Measurements from ENCODE around the gene STX3. TPM values are rescaled to one million over a fixed set of nuclear protein-coding genes. Genes with fewer than 3 reads are reported as not detected.

STX3 gene
- total and polyA plus RNA-seq, 2 of the 4 experiments (the other 2 are of a cell fraction): 5.0 to 5.4 TPM

- Histone ChIP-seq H3K23ac (ENCODE audit: low read depth, low read length) (no peak overlapping the region; the same call in 1 of the 2 replicates), H4K20me1 (ENCODE audit: insufficient read depth, low read length) (peaks cover 25% of the 10 kb centered on the region; the same call in 1 of the 2 replicates)
- POLR2A ChIA-PET (ENCODE audit: unreplicated experiment): no interaction called here
Observed at GRCh38 chr11:59769828-59770227, 14.7 kb downstream of the STX3 start.

More at GRCh38 chr11:59769828-59770227, 14.7 kb downstream of the STX3 start:
- Histone ChIP-seq H2BK15ac (ENCODE audit: low read depth, low read length) (no peak overlapping the region), H3K27ac (ENCODE audit: insufficient read depth, low read length) (no peak overlapping the region), H3K9me3 (ENCODE audit: control insufficient read depth, insufficient read depth, low read length) (no peaks in the 10 kb centered on the region), H3K4me2 (ENCODE audit: low read depth, low read length) (no peak overlapping the region), H3K79me1 (ENCODE audit: low read depth in 1 of 2, low read length in 2 of 2) (peaks cover 31 to 32% of the 10 kb centered on the region in 2 experiments), H2AFZ (replicated peaks; ENCODE audit: low read length, poor library complexity) (no peak overlapping the region), H2BK5ac (ENCODE audit: low read depth, low read length, poor library complexity, severe bottlenecking) (peak overlapping the region; percentile 90), H3K4ac (ENCODE audit: low read depth, low read length) (no peak overlapping the region), H3K9me1 (ENCODE audit: insufficient read depth, low read length) (0 out of 2 replicates have a peak, but pooled peaks cover 3% of the 10 kb centered on the region), H3K36me3 (ENCODE audit: control insufficient read depth, insufficient read depth, low read length) (no peaks in the 10 kb centered on the region), H2AK5ac (ENCODE audit: low read depth, low read length) (no peak overlapping the region), H2BK120ac (ENCODE audit: low read depth, low read length) (no peak overlapping the region), H4K91ac (ENCODE audit: insufficient read depth, low read depth, low read length) (no peak overlapping the region), H3K14ac (replicated peaks; ENCODE audit: low read depth, low read length) (no peak overlapping the region), H3K18ac (ENCODE audit: low read depth, low read length) (no peak overlapping the region), H3K27me3 (ENCODE audit: control insufficient read depth, insufficient read depth, low read length) (no peaks in the 10 kb centered on the region), H3K9ac (ENCODE audit: low read depth, low read length) (no peak overlapping the region), H3K56ac (ENCODE audit: extremely low read depth, insufficient read depth, low read length) (no peak overlapping the region), H4K5ac (ENCODE audit: low read depth, low read length) (no peak overlapping the region), H3K4me1 (ENCODE audit: control insufficient read depth, insufficient read depth, low read length) (no peaks in the 10 kb centered on the region), H3K4me3 (ENCODE audit: insufficient read depth, low read depth, low read length) (no peak overlapping the region), H2AK9ac (replicated peaks; ENCODE audit: low read depth, low read length, poor library complexity) (no peak overlapping the region), H4K8ac (ENCODE audit: low read depth in 2 of 2, low read length in 2 of 2) (no peak overlapping the region), H2BK20ac (ENCODE audit: low read depth, low read length) (no peak overlapping the region)
- CTCF ChIA-PET: interaction anchor here (0.6 kb wide), 1 partner anchor 16 kb away, joined by 15 read pairs; no protein-coding TSS in a partner anchor
- BruUV-seq (replicated peaks): no TSS peak
- DNase-seq (no peak), ATAC-seq (ENCODE audit: low read depth) (no peak)
- intact Hi-C loops (cut with micrococcal nuclease): no loop called here
- dilution Hi-C loops (cut with HindIII; ENCODE audit: low sequenced_read_pairs, unreplicated experiment): no loop called here
- in situ Hi-C loops (cut with MboI; ENCODE audit: low sequenced_read_pairs): no loop called here
- TF ChIP-seq BHLHE40 (IDR thresholded peaks at IDR 0.05; ENCODE audit: low read depth, low read length) (no peak), RCOR1 (IDR thresholded peaks at IDR 0.05; ENCODE audit: insufficient replicate concordance, low read length) (no peak), CTCF (conservative IDR thresholded peaks at IDR 0.05; ENCODE audit: low read depth, low read length) (no peak), CEBPB (IDR thresholded peaks at IDR 0.05; ENCODE audit: low read depth, low read length) (no peak), RAD21 (IDR thresholded peaks at IDR 0.05; ENCODE audit: low read length) (no peak), CHD1 (IDR thresholded peaks at IDR 0.05; ENCODE audit: low read depth, low read length) (no peak), MXI1 (IDR thresholded peaks at IDR 0.05; ENCODE audit: borderline replicate concordance, low read depth, low read length) (no peak), POLR2A (IDR thresholded peaks at IDR 0.05; ENCODE audit: low read depth, low read length) (no peak), RFX5 (IDR thresholded peaks at IDR 0.05; ENCODE audit: low read depth, low read length) (no peak), ELK1 (IDR thresholded peaks at IDR 0.05; ENCODE audit: borderline replicate concordance, low read depth, low read length) (no peak)
- TF ChIP-seq, protein P1, sequence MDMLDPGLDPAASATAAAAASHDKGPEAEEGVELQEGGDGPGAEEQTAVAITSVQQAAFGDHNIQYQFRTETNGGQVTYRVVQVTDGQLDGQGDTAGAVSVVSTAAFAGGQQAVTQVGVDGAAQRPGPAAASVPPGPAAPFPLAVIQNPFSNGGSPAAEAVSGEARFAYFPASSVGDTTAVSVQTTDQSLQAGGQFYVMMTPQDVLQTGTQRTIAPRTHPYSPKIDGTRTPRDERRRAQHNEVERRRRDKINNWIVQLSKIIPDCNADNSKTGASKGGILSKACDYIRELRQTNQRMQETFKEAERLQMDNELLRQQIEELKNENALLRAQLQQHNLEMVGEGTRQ (IDR thresholded peaks at IDR 0.05; ENCODE audit: low read depth, low read length): no peak
- 93 to 100% methylated on average over 1 to 3 of the region's 4 CpGs for WGBS, 2 experiments (ENCODE audit: extremely low coverage in 2 of 2, insufficient read length in 1 of 2)
